PFSK-1 (cell line): ENCODE data around the gene PNLIPRP3. TPM values are rescaled to one million over a fixed set of nuclear protein-coding genes. Genes with fewer than 3 reads are reported as not detected.

Source experiments
- FOXP2 ChIP-seq: optimal IDR thresholded peaks from 2 replicates; pipeline ENCODE3; 2011; ENCODE audit warnings: borderline replicate concordance, control low read depth, inconsistent platforms; ENCODE audit not compliant: insufficient read depth; ENCODE audit errors: extremely low read length, extremely low read depth
- POLR2AphosphoS5 ChIP-seq: IDR thresholded peaks from 2 replicates; pipeline ENCODE4 v1.6.1; 2012; ENCODE audit warnings: low read depth, mild to moderate bottlenecking, control low read depth, low read length, moderate library complexity
- REST ChIP-seq, 2 experiments: IDR thresholded peaks; 2 replicates each; pipeline versions ENCODE4 v1.6.1 to v1.8.0; 2011 to 2012; ENCODE audit warnings: low read depth in 2 of 2, low read length in 2 of 2, control low read depth in 1 of 2, inconsistent platforms in 1 of 2, mild to moderate bottlenecking in 1 of 2, moderate library complexity in 1 of 2; ENCODE audit not compliant: insufficient read depth in 1 of 2
- SIN3A ChIP-seq: IDR thresholded peaks from 2 replicates; pipeline ENCODE4 v1.6.1; 2012; ENCODE audit warnings: mild to moderate bottlenecking, low read length, moderate library complexity, borderline replicate concordance; ENCODE audit not compliant: insufficient read depth
- TAF1 ChIP-seq: IDR thresholded peaks from 2 replicates; pipeline ENCODE4 v1.6.1; 2012; ENCODE audit warnings: low read length, control low read depth, borderline replicate concordance; ENCODE audit not compliant: insufficient read depth
- polyA plus RNA-seq: library from polyadenylated mRNA; unstranded; fragments of >200 nt; gene quantifications from one replicate; pipeline ENCODE4 v1.2.1, GENCODE V29; 2012; ENCODE audit warnings: low read depth, missing spikeins; ENCODE audit not compliant: insufficient read length

The PNLIPRP3 gene
- not detected for polyA plus RNA-seq

GRCh38 chr10:116427671-116428070, at the start of gene PNLIPRP3:
Gene PNLIPRP3 (plus strand): TSS chr10:116427847. CDS start chr10:116428013, 166 bp downstream.
- no peak for TF ChIP-seq FOXP2
- no peak for TF ChIP-seq REST (IDR thresholded peaks at IDR 0.05; ENCODE audit: insufficient read depth in 1 of 2, low read depth in 2 of 2, low read length in 2 of 2)
- no peak for TF ChIP-seq POLR2AphosphoS5
- no peak for TF ChIP-seq SIN3A
- TF ChIP-seq TAF1: no peak

- TF ChIP-seq REST (IDR thresholded peaks at IDR 0.05; ENCODE audit: insufficient read depth in 1 of 2, low read depth in 2 of 2, low read length in 2 of 2) (no peak), TAF1 (no peak), POLR2AphosphoS5 (no peak), FOXP2 (no peak)
Observed at GRCh38 chr10:116382290-116382689, 45.4 kb upstream of the PNLIPRP3 start.

- no peak for TF ChIP-seq POLR2AphosphoS5
- TF ChIP-seq SIN3A: no peak
Observed at GRCh38 chr10:116385311-116385710, 42.3 kb upstream of the PNLIPRP3 start.

GRCh38 chr10:116385994-116386809, 41.4 kb upstream of the PNLIPRP3 start:
- TF ChIP-seq TAF1 (no peak), SIN3A (no peak), POLR2AphosphoS5 (no peak), REST (IDR thresholded peaks at IDR 0.05; ENCODE audit: insufficient read depth in 1 of 2, low read depth in 2 of 2, low read length in 2 of 2) (no peak), FOXP2 (no peak)

- no peak for TF ChIP-seq SIN3A
- TF ChIP-seq REST (IDR thresholded peaks at IDR 0.05; ENCODE audit: insufficient read depth in 1 of 2, low read depth in 2 of 2, low read length in 2 of 2): no peak
- TF ChIP-seq TAF1: no peak
- no peak for TF ChIP-seq POLR2AphosphoS5
- TF ChIP-seq FOXP2: no peak
Observed at GRCh38 chr10:116395223-116395985, 32.2 kb upstream of the PNLIPRP3 start.
